GM19324 (cell line): ENCODE measurements around the gene SAXO1.
A peak's percentile ranks its signal among the peaks of the same experiment; 100 is the strongest.

Experiments
- ATAC-seq: cut with Tn5 transposase; IDR thresholded peaks from one replicate; pipeline ENCODE4 v1.9.1; 2021; ENCODE audit warnings: mild to moderate bottlenecking, moderate library complexity; ENCODE audit not compliant: unreplicated experiment, low FRiP score

Gene SAXO1

GRCh38 chr9:18920141-18921084 is 112.6 kb downstream of the SAXO1 start:
- ATAC-seq = no peak

DNA sequence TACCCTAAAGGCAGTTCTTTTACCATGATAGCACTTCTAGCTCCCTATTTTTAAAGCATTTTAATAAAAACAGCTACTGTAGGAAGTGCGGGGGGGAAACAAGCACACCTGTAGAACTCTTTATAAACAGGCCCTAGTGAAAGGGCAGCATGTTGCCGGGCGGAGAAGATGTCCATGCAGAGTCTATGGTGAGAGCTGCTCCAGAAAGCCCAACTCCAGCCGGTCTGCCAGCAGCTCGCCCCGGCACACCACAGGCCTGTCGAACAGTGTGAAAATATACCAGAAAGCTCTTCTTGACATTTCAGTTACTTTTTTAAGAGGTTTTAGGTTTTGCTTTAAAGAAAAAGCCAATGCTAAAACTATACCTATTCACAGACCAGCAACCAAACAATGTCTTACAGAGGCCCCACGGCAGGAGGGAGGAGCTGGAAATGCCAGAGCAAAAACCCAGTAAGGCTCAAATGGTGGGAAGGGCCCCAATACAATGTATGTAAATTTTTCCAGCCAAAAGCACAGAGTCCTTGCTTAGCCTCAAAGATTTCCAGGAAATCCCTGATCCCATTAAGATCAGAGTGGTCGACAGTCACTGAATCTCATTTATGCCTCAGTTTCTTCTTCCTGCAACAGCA is 121.2 kb downstream of the SAXO1 start:
- no peak for ATAC-seq

GRCh38 chr9:18910916-18911315 is 122.1 kb downstream of the SAXO1 start:
- no peak for ATAC-seq

- no peak for ATAC-seq
Measured at GRCh38 chr9:18910435-18910834, 122.6 kb downstream of the SAXO1 start.

GRCh38 chr9:18909140-18910018 is 123.6 kb downstream of the SAXO1 start:
- ATAC-seq = no peak

GRCh38 chr9:18907927-18908625 is 124.9 kb downstream of the SAXO1 start:
- ATAC-seq = no peak

- ATAC-seq = no peak
Measured at GRCh38 chr9:18906656-18907395, 126.2 kb downstream of the SAXO1 start.

DNA sequence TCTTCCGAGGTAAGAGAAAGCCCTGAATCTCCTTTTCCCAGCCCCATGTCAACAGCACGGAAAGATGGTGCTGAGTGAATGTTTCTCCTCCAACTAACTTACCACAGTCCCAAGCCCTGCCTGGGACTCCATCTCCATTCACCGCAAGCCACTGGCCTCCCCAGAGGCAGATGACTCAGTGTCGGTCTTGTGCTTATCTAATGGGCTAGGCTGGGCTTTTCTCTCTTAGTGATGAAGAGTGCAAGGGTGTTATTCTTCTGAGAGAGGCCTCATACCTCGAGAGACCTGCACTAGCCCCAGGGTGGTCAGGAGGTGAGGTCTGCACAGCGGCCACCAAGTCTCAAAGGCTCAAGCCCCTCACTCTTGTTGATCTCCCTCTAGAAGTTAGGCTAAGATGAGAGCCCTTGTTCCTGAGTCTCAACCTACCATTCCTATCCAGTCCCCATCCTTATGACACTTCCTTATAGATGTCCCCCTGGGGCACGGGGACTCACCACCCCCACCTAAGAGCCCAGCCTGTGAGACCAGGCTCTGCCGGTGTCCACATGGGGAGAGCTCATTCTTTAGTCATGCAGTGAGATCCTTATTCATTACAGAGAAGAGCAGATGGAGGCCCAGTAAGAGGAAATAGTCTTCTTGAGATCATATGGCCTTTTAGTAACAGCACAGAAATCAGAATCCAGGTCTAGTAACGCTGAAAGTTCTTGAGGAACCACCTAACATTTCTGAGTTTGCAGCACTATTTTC is 127.0 kb downstream of the SAXO1 start:
- no peak for ATAC-seq

DNA sequence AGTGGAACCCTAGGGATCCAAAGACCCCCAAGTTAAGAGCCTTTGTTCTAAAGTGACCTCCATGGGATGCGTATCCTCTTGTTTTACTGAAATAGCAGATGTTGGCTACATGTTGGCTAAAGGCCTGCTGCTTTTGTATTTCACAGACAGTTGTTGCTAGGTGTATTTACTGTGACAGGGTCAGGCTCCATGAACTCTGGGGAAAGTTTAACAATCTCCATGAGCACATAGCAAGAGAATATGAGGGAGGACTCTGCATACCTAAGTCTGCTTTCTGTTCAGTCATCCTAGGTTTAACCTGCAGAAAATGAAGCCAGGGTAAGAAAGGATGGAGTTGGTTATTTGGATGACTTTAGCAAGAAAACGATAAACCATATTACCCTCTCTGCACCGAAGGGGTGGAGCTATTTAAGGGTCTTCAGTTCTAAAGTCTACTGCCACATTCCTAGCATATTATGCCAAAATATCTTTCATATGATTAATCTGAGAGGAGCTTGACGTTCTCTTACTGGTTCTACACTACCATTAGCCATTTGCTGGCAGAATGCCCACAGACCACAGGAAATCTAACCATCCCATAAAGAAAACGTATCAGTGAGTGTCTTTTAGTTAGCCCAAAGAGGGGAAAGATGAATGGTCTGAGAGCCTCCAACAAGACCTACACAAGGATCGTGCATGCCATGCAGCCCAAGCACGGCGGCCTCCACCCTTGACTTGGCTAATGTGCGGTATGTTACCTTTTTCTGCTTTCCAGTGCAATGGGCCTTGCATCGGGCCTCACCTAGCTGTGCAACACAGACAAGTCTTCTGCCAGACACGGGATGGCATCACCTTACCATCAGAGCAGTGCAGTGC is 127.8 kb downstream of the SAXO1 start:
- ATAC-seq = no peak

DNA sequence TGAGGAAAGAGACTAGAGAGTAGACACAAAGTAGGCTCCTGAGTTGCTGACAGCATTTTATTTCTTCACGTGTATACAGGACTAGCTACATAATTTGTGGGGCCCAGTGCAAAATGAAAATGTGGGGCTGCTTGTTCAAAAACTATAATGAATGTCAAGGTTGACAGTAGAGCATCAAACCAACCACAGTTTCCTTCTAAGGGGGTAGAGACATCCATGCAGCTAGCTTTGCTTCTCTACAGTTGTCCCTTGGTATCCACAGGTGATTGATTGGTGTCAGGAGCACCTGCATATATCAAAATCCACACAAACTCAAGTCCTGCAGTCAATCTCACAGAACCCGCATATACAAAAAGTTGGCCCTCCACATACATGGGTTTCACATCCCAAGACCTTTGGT is 129.6 kb downstream of the SAXO1 start:
- no peak for ATAC-seq

- no peak for ATAC-seq
Measured at GRCh38 chr9:18896531-18897179, 136.4 kb downstream of the SAXO1 start.

GRCh38 chr9:18896004-18896403 is 137.0 kb downstream of the SAXO1 start:
- no peak for ATAC-seq

- ATAC-seq = no peak
Measured at GRCh38 chr9:18893491-18893890, 139.5 kb downstream of the SAXO1 start.

GRCh38 chr9:18893046-18893445 is 140.0 kb downstream of the SAXO1 start:
- ATAC-seq = no peak

DNA sequence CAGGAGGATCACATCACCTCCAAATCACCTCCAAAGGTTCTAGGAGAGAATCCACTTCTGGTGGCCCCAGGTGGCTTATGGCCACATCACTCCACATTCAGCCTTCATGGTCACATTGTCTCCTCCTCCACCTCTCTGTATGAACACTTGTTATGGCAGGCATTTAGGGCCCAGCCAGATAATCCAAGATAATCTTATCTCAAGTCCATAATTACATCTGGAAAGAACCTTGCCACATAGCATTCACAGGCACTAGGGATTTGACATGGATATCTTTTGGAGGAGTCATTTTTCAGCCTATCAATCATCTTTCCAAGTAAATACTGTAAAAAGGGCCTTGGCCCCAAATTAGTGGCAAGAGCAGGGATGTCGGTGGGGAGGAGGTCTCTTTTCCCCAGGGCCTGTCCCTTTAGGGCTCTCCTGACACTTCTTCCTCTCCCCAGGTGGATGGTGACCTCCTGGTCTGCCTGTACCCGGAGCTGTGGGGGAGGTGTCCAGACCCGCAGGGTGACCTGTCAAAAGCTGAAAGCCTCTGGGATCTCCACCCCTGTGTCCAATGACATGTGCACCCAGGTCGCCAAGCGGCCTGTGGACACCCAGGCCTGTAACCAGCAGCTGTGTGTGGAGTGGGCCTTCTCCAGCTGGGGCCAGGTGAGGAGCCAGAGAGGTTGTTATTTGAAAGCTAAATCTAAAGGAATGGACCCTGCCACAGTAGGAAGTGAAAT is 140.9 kb downstream of the SAXO1 start:
- ATAC-seq = no peak

- peak; percentile 74 for ATAC-seq
Measured at GRCh38 chr9:18890372-18890771, 142.6 kb downstream of the SAXO1 start.

DNA sequence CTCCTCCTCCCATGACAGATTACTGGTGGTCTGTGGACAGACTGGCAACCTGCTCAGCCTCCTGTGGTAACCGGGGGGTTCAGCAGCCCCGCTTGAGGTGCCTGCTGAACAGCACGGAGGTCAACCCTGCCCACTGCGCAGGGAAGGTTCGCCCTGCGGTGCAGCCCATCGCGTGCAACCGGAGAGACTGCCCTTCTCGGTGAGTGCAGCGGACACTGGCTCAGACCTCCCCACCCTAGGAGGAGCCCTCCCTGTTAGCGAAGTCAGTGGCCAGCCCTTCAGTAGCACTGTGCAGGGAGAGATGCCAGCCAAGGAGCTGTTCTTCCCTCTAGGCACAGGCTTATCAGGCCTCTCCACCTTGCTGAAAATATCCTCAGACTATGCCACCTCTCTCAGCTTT is 143.5 kb downstream of the SAXO1 start:
- no peak for ATAC-seq
